C4-2B (cell line): ENCODE measurements around the gene FOXI1.

Source experiments
- CTCF ChIP-seq: fragments of 450-650 bp; conservative IDR thresholded peaks from 2 replicates; pipeline ENCODE4 v1.5.1; 2017; ENCODE audit warnings: mild to moderate bottlenecking
- ZFX ChIP-seq: fragments of 450-650 bp; IDR thresholded peaks from 2 replicates; pipeline ENCODE4 v1.6.1; 2017

DNA sequence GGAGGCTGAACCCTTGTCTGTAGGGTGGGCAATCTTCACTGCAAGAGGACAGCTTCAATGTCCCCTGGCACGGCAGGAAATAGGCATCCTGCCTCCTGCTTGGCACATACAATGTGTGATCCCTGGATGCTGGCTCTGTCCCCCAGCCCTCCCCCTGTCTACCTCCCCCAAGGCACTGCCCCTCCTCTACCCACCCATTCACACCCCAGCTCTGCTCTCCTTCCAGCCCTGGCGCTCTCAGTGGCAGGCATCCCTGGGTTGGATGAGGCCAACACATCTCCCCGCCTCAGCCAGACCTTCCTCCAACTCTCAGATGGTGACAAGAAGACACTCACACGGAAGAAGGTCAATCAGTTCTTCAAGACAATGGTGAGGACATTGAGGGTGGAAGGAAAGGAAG, 24.1 kb upstream of the FOXI1 start:
- no peak for TF ChIP-seq CTCF
- no peak for TF ChIP-seq ZFX
